H1 (cell line): Measurements from ENCODE around the gene ZBTB45. TPM values are rescaled to one million over a fixed set of nuclear protein-coding genes. Genes with fewer than 3 reads are reported as not detected.

Experiments
- CTCF ChIA-PET: fragments of 300-600 bp; sonication (Branson Sonifier 250); formaldehyde crosslinking; loops from one replicate; lab custom pipeline; 2021; ENCODE audit not compliant: partially characterized antibody; lab: Charles Lee
- POLR2A ChIA-PET: fragments of 300-600 bp; sonication (Branson Sonifier 250); formaldehyde crosslinking; loops from one replicate; lab custom pipeline; 2021; ENCODE audit warnings: inconsistent platforms; ENCODE audit not compliant: partially characterized antibody; lab: Charles Lee
- DNase-seq, 2 experiments: peaks; one replicate each; pipeline versions ENCODE4 v3.0.0 to v3.0.0-alpha.2; 2010 to 2022; ENCODE audit warnings: low spot score in 2 of 2, low read depth in 1 of 2, mixed read lengths in 1 of 2
- FAIRE-seq: peaks from 2 replicates; lab custom pipeline; 2011; peaks lifted over from hg19 to GRCh38; lab: Jason Lieb, UNC
- H2AFZ ChIP-seq: 2 replicates; pipeline ENCODE4 v1.8.1; 2012; ENCODE audit warnings: low read length, inconsistent platforms
- H2AK5ac ChIP-seq: 2 replicates; pipeline ENCODE4 v1.6.1; 2013; ENCODE audit warnings: low read depth, low read length
- H2BK120ac ChIP-seq: replicated peaks from 2 replicates; pipeline ENCODE3; 2013; ENCODE audit warnings: low read depth, low read length, inconsistent platforms
- H2BK12ac ChIP-seq: 2 replicates; pipeline ENCODE4 v1.6.1; 2013; ENCODE audit warnings: low read depth, low read length
- H2BK15ac ChIP-seq: 2 replicates; pipeline ENCODE4 v1.6.1; 2013; ENCODE audit warnings: low read length
- H2BK20ac ChIP-seq: 2 replicates; pipeline ENCODE4 v1.6.1; 2013; ENCODE audit warnings: low read length
- H2BK5ac ChIP-seq: 2 replicates; pipeline ENCODE4 v1.6.1; 2013; ENCODE audit warnings: low read depth, low read length
- H3K14ac ChIP-seq: 2 replicates; pipeline ENCODE4 v1.6.1; 2013; ENCODE audit warnings: inconsistent platforms; ENCODE audit not compliant: insufficient read length
- H3K18ac ChIP-seq: 2 replicates; pipeline ENCODE4 v1.6.1; 2013; ENCODE audit warnings: low read length; ENCODE audit errors: extremely low read depth
- H3K23ac ChIP-seq: 2 replicates; pipeline ENCODE4 v1.6.1; 2013; ENCODE audit warnings: inconsistent platforms; ENCODE audit not compliant: insufficient read length
- H3K23me2 ChIP-seq: 2 replicates; pipeline ENCODE4 v1.6.1; 2013; ENCODE audit warnings: low read depth, low read length
- H3K27ac ChIP-seq: 2 replicates; pipeline ENCODE4 v1.6.1; 2011; ENCODE audit warnings: low read depth, low read length, inconsistent platforms
- H3K27me3 ChIP-seq, 4 experiments: replicated peaks in 1 of 4; 1 replicate in 1 of 4; 2 replicates in 3 of 4; pipeline versions ENCODE4 v1.6.1 to v1.8.1; 2011 to 2013; ENCODE audit warnings: low read length in 3 of 4, mild to moderate bottlenecking in 3 of 4, inconsistent platforms in 2 of 4, mixed read lengths in 2 of 4, moderate library complexity in 1 of 4; ENCODE audit not compliant: control insufficient read depth in 3 of 4, insufficient read depth in 3 of 4; ENCODE audit errors: extremely low read depth in 1 of 4
- H3K36me3 ChIP-seq, 4 experiments: 2 replicates each; pipeline versions ENCODE4 v1.6.1 to v1.8.1; 2011 to 2013; ENCODE audit warnings: mild to moderate bottlenecking in 4 of 4, low read length in 3 of 4, moderate library complexity in 2 of 4, control low read depth in 1 of 4, inconsistent platforms in 1 of 4; ENCODE audit not compliant: insufficient read depth in 4 of 4, control insufficient read depth in 2 of 4
- H3K4ac ChIP-seq: replicated peaks from 2 replicates; pipeline ENCODE3; 2013; ENCODE audit warnings: low read length, low read depth, mixed read lengths, inconsistent platforms; ENCODE audit not compliant: insufficient read length
- H3K4me1 ChIP-seq, 4 experiments: replicated peaks in 1 of 4; 1 replicate in 1 of 4; 2 replicates in 3 of 4; pipeline versions ENCODE4 v1.6.1 to v1.8.1; 2011 to 2013; ENCODE audit warnings: low read length in 3 of 4, inconsistent platforms in 2 of 4, mixed read lengths in 1 of 4; ENCODE audit not compliant: insufficient read depth in 4 of 4, control insufficient read depth in 3 of 4
- H3K4me2 ChIP-seq, 2 experiments: 2 replicates each; pipeline versions ENCODE4 v1.6.1 to v1.8.1; 2011 to 2013; ENCODE audit warnings: low read depth in 2 of 2, low read length in 2 of 2, control low read depth in 1 of 2, inconsistent platforms in 1 of 2, mild to moderate bottlenecking in 1 of 2; ENCODE audit not compliant: insufficient read depth in 1 of 2
- H3K4me3 ChIP-seq, 4 experiments: fragments of 200-600, 300-600 bp in 1 of 4; sonication (generic), shearing (Covaris generic), sonication (Bioruptor Twin) in 1 of 4; 2 replicates each; pipeline versions ENCODE4 v1.5.1 to v1.8.1; 2011 to 2016; ENCODE audit warnings: low read length in 4 of 4, low read depth in 3 of 4, control low read depth in 2 of 4, inconsistent platforms in 2 of 4, mild to moderate bottlenecking in 2 of 4, mixed read lengths in 1 of 4, moderate library complexity in 1 of 4; ENCODE audit not compliant: insufficient read depth in 2 of 4; ENCODE audit errors: extremely low read depth in 1 of 4
- H3K56ac ChIP-seq: replicated peaks from 2 replicates; pipeline ENCODE3; 2013; ENCODE audit warnings: low read depth, mild to moderate bottlenecking, mixed read lengths, low read length, inconsistent platforms; ENCODE audit not compliant: insufficient read length
- H3K79me1 ChIP-seq: 2 replicates; pipeline ENCODE4 v1.6.1; 2013; ENCODE audit warnings: low read depth, low read length, control low read depth
- H3K79me2 ChIP-seq, 2 experiments: 2 replicates each; pipeline versions ENCODE4 v1.6.1 to v1.8.1; 2012 to 2013; ENCODE audit warnings: low read length in 2 of 2, mild to moderate bottlenecking in 2 of 2, inconsistent platforms in 1 of 2; ENCODE audit not compliant: insufficient read depth in 2 of 2, control insufficient read depth in 1 of 2
- H3K9ac ChIP-seq, 4 experiments: replicated peaks in 1 of 4; 1 replicate in 1 of 4; 2 replicates in 3 of 4; pipeline versions ENCODE4 v1.6.1 to v1.8.1; 2011 to 2013; ENCODE audit warnings: low read depth in 3 of 4, low read length in 3 of 4, control low read depth in 2 of 4, mild to moderate bottlenecking in 2 of 4, moderate library complexity in 2 of 4, inconsistent platforms in 1 of 4; ENCODE audit errors: extremely low read depth in 1 of 4
- H3K9me3 ChIP-seq, 2 experiments: 2 replicates each; pipeline versions ENCODE4 v1.6.1 to v1.8.1; 2012 to 2013; ENCODE audit warnings: mild to moderate bottlenecking in 2 of 2, moderate library complexity in 2 of 2, control low read depth in 1 of 2, inconsistent platforms in 1 of 2, low read depth in 1 of 2, low read length in 1 of 2, mixed read lengths in 1 of 2; ENCODE audit not compliant: insufficient read depth in 2 of 2
- H4K20me1 ChIP-seq, 2 experiments: replicated peaks in 1 of 2; 2 replicates each; pipeline versions ENCODE3 to v1.8.1; 2011 to 2013; ENCODE audit warnings: inconsistent platforms in 2 of 2, low read length in 2 of 2, mild to moderate bottlenecking in 1 of 2; ENCODE audit not compliant: insufficient read depth in 2 of 2, control insufficient read depth in 1 of 2
- H4K5ac ChIP-seq: 2 replicates; pipeline ENCODE4 v1.6.1; 2013; ENCODE audit warnings: low read length, low read depth, mixed read lengths, inconsistent platforms; ENCODE audit not compliant: insufficient read length
- H4K8ac ChIP-seq: 2 replicates; pipeline ENCODE4 v1.8.0; 2013; ENCODE audit warnings: mild to moderate bottlenecking, moderate library complexity, low read length, inconsistent platforms; ENCODE audit not compliant: insufficient read depth; ENCODE audit errors: extremely low read depth
- H4K91ac ChIP-seq: replicated peaks from 2 replicates; pipeline ENCODE3; 2013; ENCODE audit warnings: low read length, mixed read lengths, inconsistent platforms; ENCODE audit not compliant: insufficient read length
- EZH2 ChIP-seq: fragments of 200-600 bp; sonication (generic); IDR thresholded peaks from 2 replicates; pipeline ENCODE4 v1.7.1; 2012; ENCODE audit warnings: low read depth, mild to moderate bottlenecking, moderate library complexity, low read length, inconsistent platforms; ENCODE audit not compliant: severe bottlenecking
- KDM1A ChIP-seq: fragments of 200-600, 300-600 bp; sonication (generic); IDR thresholded peaks from 2 replicates; pipeline ENCODE4 v1.7.1; 2016; ENCODE audit warnings: mild to moderate bottlenecking, low read length, borderline replicate concordance
- POLR2A ChIP-seq, 2 experiments: IDR thresholded peaks; 1 replicate in 1 of 2; 2 replicates in 1 of 2; pipeline ENCODE4 v1.6.1; 2011; ENCODE audit warnings: low read depth in 2 of 2, low read length in 2 of 2, mild to moderate bottlenecking in 2 of 2; ENCODE audit errors: control extremely low read depth in 1 of 2
- TBP ChIP-seq: IDR thresholded peaks from 2 replicates; pipeline ENCODE4 v1.6.1; 2011; ENCODE audit warnings: low read depth, low read length, improper control_type of control experiment
- TEAD4 ChIP-seq: IDR thresholded peaks from 2 replicates; pipeline ENCODE4 v1.6.1; 2012; ENCODE audit warnings: low read depth, low read length, inconsistent platforms, mixed read lengths
- WGBS, 2 experiments: shearing (Covaris generic) in 1 of 2; methylation state at CpG; one replicate each; pipeline versions ENCODE4 v1.1.6 to v1.1.7; 2013 to 2015; ENCODE audit warnings: low lambda C conversion rate in 2 of 2, mixed read lengths in 2 of 2, inconsistent platforms in 1 of 2, low coverage in 1 of 2, missing lambda C conversion rate in 1 of 2; ENCODE audit not compliant: insufficient replicate concordance in 2 of 2, insufficient coverage in 1 of 2, insufficient read length in 1 of 2; ENCODE audit errors: extremely low coverage in 1 of 2, missing lambda C conversion rate in 1 of 2; 5-methylcytosine and 5-hydroxymethylcytosine counted together
- polyA plus RNA-seq, 7 experiments: library from polyadenylated mRNA; depleted of rRNA in 3 of 7; stranded (reverse) in 5 of 7; unstranded in 2 of 7; fragments of >200 nt in 5 of 7; fragments of 200-250 nt in 2 of 7; gene quantifications; 1 replicate in 5 of 7; 2 replicates in 1 of 7; 4 replicates in 1 of 7; pipeline versions ENCODE4 v1.2.1 to v1.2.3, GENCODE V29; 2011 to 2013; ENCODE audit warnings: missing spikeins in 2 of 7, mixed read lengths in 2 of 7
- total RNA-seq: library from RNA; stranded (reverse); fragmentation: NEBNext Ultra II Directional; extraction: Animal tissue kit (Norgen Biotek cat#: 25700); gene quantifications from 2 replicates; pipeline ENCODE4 v1.2.1, GENCODE V29; 2021
- TF ChIP-seq, protein P1 (sequence below): IDR thresholded peaks from 2 replicates; pipeline ENCODE4 v1.6.1; 2012; ENCODE audit warnings: inconsistent platforms
- TF ChIP-seq, protein P2 (sequence below): IDR thresholded peaks from 2 replicates; pipeline ENCODE4 v1.6.1; 2011; ENCODE audit warnings: low read depth, mild to moderate bottlenecking, low read length; ENCODE audit not compliant: insufficient read depth
- TF ChIP-seq, protein P3 (sequence below): IDR thresholded peaks from 2 replicates; pipeline ENCODE4 v1.6.1; 2012; ENCODE audit warnings: low read length, inconsistent platforms

The ZBTB45 gene
- total and polyA plus RNA-seq, 2 of the 8 experiments (the other 6 are each of a cell fraction or from before 2014, with no cell fraction given): 16.9 to 17.2 TPM

- H3K79me2 ChIP-seq: peaks cover 0 to 2% of the 10 kb centered on the region in 2 experiments; a peak in 1 of 4 replicates
- POLR2A ChIA-PET: interaction anchor here (1.1 to 21.3 kb wide), 6 partner anchors 8 to 50 kb away, joined by 3 to 650 read pairs (median 6); partner anchors contain the start of genes CHMP2A, TRIM28, UBE2M and ZBTB45
- peaks cover 4% of the 10 kb centered on the region; the same call in 1 of the 2 replicates for H3K23me2 ChIP-seq
- no peak within 1 kb of the TSS for H2BK12ac ChIP-seq
- TF ChIP-seq, protein P1, sequence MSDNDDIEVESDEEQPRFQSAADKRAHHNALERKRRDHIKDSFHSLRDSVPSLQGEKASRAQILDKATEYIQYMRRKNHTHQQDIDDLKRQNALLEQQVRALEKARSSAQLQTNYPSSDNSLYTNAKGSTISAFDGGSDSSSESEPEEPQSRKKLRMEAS: no peak
- no peak for TF ChIP-seq EZH2
- no peak for TF ChIP-seq TEAD4
- TF ChIP-seq POLR2A (IDR thresholded peaks at IDR 0.05; ENCODE audit: control extremely low read depth in 1 of 2, low read depth in 2 of 2, low read length in 2 of 2): no peak
- TF ChIP-seq TBP: no peak
- TF ChIP-seq KDM1A: no peak
- TF ChIP-seq, protein P2, sequence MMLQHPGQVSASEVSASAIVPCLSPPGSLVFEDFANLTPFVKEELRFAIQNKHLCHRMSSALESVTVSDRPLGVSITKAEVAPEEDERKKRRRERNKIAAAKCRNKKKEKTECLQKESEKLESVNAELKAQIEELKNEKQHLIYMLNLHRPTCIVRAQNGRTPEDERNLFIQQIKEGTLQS: no peak
- TF ChIP-seq, protein P3, sequence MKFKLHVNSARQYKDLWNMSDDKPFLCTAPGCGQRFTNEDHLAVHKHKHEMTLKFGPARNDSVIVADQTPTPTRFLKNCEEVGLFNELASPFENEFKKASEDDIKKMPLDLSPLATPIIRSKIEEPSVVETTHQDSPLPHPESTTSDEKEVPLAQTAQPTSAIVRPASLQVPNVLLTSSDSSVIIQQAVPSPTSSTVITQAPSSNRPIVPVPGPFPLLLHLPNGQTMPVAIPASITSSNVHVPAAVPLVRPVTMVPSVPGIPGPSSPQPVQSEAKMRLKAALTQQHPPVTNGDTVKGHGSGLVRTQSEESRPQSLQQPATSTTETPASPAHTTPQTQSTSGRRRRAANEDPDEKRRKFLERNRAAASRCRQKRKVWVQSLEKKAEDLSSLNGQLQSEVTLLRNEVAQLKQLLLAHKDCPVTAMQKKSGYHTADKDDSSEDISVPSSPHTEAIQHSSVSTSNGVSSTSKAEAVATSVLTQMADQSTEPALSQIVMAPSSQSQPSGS: no peak
- WGBS, 2 experiments: 86% methylated on average over 21 of the region's 25 CpGs; no CpG with 5 or more reads in 1 of the 2 experiments
- no peak within 1 kb of the TSS for H3K4me3 ChIP-seq
- H4K5ac ChIP-seq: no peak within 1 kb of the TSS
- H4K8ac ChIP-seq: no peak within 1 kb of the TSS
- H4K20me1 ChIP-seq: no peaks in the 10 kb centered on the region
- no peak within 1 kb of the TSS for H2BK5ac ChIP-seq
- no peak within 1 kb of the TSS for H4K91ac ChIP-seq
- CTCF ChIA-PET: no interaction called here
- no peak within 1 kb of the TSS for H3K14ac ChIP-seq
- no peak within 1 kb of the TSS for H2BK120ac ChIP-seq
- H3K36me3 ChIP-seq: peaks cover 0 to 1% (median 0%) of the 10 kb centered on the region in 4 experiments; a peak in 1 of 8 replicates
- H3K56ac ChIP-seq: no peak within 1 kb of the TSS
- no peak within 1 kb of the TSS for H3K18ac ChIP-seq
- H3K27me3 ChIP-seq: no peaks in the 10 kb centered on the region
- peaks cover 0 to 18% (median 11%) of the 10 kb centered on the region in 4 experiments; a peak in 6 of 7 replicates for H3K4me1 ChIP-seq
- no peak within 1 kb of the TSS for H2BK15ac ChIP-seq
- no peak within 1 kb of the TSS for H2BK20ac ChIP-seq
- H3K9ac ChIP-seq: no peak within 1 kb of the TSS
- FAIRE-seq (no peak), DNase-seq (no peak)
- no peak within 1 kb of the TSS for H3K23ac ChIP-seq
- H3K4me2 ChIP-seq: no peak within 1 kb of the TSS
- no peak within 1 kb of the TSS for H2AFZ ChIP-seq
- peaks cover 2% of the 10 kb centered on the region; the same call in 1 of the 2 replicates for H3K79me1 ChIP-seq
- no peak within 1 kb of the TSS for H3K4ac ChIP-seq
- no peak within 1 kb of the TSS for H3K27ac ChIP-seq
- no peaks in the 10 kb centered on the region; a peak in 1 of 4 replicates for H3K9me3 ChIP-seq
- peak within 1 kb of the TSS; percentile 16; the same call in 1 of the 2 replicates for H2AK5ac ChIP-seq
Measured at GRCh38 chr19:58511353-58512208, 8.0 kb downstream of the ZBTB45 start, which contains the start of gene SLC27A5. SLC27A5 (minus strand) TSS chr19:58511992; CDS start chr19:58511955, 37 bp downstream.
